ENCODE results near the gene UNC45A. TPM values are rescaled to one million over a fixed set of nuclear protein-coding genes. Genes with fewer than 3 reads are reported as not detected.

The UNC45A gene
- total and polyA plus RNA-seq, 2 of the 13 experiments (the other 11 are each of a cell fraction or from before 2014, with no cell fraction given) = 33.8 to 39.7 TPM

GRCh38 chr15:90934256-90934948 is 683 bp upstream of the UNC45A start (continued):
- TF ChIP-seq RXRA (CRISPR knock-in tag; IDR thresholded peaks at IDR 0.05) (no peak; the same call in 1 of the 2 replicates), JDP2 (CRISPR knock-in tag; IDR thresholded peaks at IDR 0.05; ENCODE audit: borderline replicate concordance) (no peak), MYPOP (CRISPR knock-in tag; IDR thresholded peaks at IDR 0.05) (0 out of 2 replicates have a peak, but pooled peaks have one; percentile 9), ZBTB38 (CRISPR knock-in tag; IDR thresholded peaks at IDR 0.05) (no peak), ZNF382 (CRISPR knock-in tag; IDR thresholded peaks at IDR 0.05; ENCODE audit: borderline replicate concordance) (no peak), ZNF672 (CRISPR knock-in tag; IDR thresholded peaks at IDR 0.05) (no peak), SRSF4 (IDR thresholded peaks at IDR 0.05; ENCODE audit: low read depth, low read length, poor library complexity, severe bottlenecking) (no peak), NFAT5 (CRISPR knock-in tag; IDR thresholded peaks at IDR 0.05) (no peak), ZSCAN9 (CRISPR knock-in tag; IDR thresholded peaks at IDR 0.05; ENCODE audit: borderline replicate concordance) (no peak), RAD21 (CRISPR knock-in tag; IDR thresholded peaks at IDR 0.05) (0 out of 2 replicates have a peak, but pooled peaks have one; percentile 33), CREB3 (CRISPR knock-in tag; IDR thresholded peaks at IDR 0.05) (no peak), ZNF788 (CRISPR knock-in tag; IDR thresholded peaks at IDR 0.05; ENCODE audit: borderline replicate concordance) (no peak), ZSCAN25 (CRISPR knock-in tag; IDR thresholded peaks at IDR 0.05) (no peak), SOX6 (IDR thresholded peaks at IDR 0.05) (no peak), SOX6 (CRISPR knock-in tag; IDR thresholded peaks at IDR 0.05) (0 out of 2 replicates have a peak, but pooled peaks have one; percentile 2), ZNF276 (CRISPR knock-in tag; IDR thresholded peaks at IDR 0.05; ENCODE audit: low read depth) (0 out of 2 replicates have a peak, but pooled peaks have one; percentile 11), ZNF563 (CRISPR knock-in tag; IDR thresholded peaks at IDR 0.05) (no peak), ZNF331 (CRISPR knock-in tag; IDR thresholded peaks at IDR 0.05) (no peak), ATAD3A (CRISPR knock-in tag; IDR thresholded peaks at IDR 0.05) (no peak), HDAC2 (CRISPR knock-in tag; IDR thresholded peaks at IDR 0.05) (0 out of 2 replicates have a peak, but pooled peaks have one; percentile 16), ZNF292 (CRISPR knock-in tag; IDR thresholded peaks at IDR 0.05; ENCODE audit: borderline replicate concordance, low read depth) (no peak), ZSCAN30 (CRISPR knock-in tag; IDR thresholded peaks at IDR 0.05) (no peak)

Data from HepG2 (cell line).